Cerebellar cortex (tissue), 1 donor: ENCODE results near the gene RP9.

ENCODE experiments used
- DNase-seq: peaks from one replicate; pipeline ENCODE4 v3.0.0-alpha.2; 2015; ENCODE audit warnings: low spot score

The RP9 gene

GRCh38 chr7:33062023-33062781, 47.0 kb downstream of the RP9 start, which contains the start of gene NT5C3A:
TSS of gene NT5C3A (minus strand) at chr7:33062776. CDS start at chr7:33062705, 71 bp downstream.
- peak; percentile 57 for DNase-seq

- DNase-seq: no peak
These were observed 47.8 kb downstream of the RP9 start for GRCh38 chr7:33061282-33061937.

GRCh38 chr7:33059635-33060034, 49.6 kb downstream of the RP9 start:
- no peak for DNase-seq

GRCh38 chr7:33055158-33055557, 54.0 kb downstream of the RP9 start:
- DNase-seq: no peak

GRCh38 chr7:33054261-33054964, 54.8 kb downstream of the RP9 start:
- no peak for DNase-seq

- no peak for DNase-seq
These were observed 55.5 kb downstream of the RP9 start for GRCh38 chr7:33053721-33054120.

GRCh38 chr7:33050535-33051318, 58.5 kb downstream of the RP9 start:
- peak; percentile 46 for DNase-seq

GRCh38 chr7:33048704-33049103, 60.5 kb downstream of the RP9 start:
- DNase-seq: no peak

GRCh38 chr7:33048257-33048656, 60.9 kb downstream of the RP9 start:
- DNase-seq: no peak

- no peak for DNase-seq
These were observed 64.2 kb downstream of the RP9 start for GRCh38 chr7:33044986-33045385.
